HAP-1 (cell line): ENCODE results near the gene PUS3.
"Not testable (repeated sequence)": the region's sequence is repeated elsewhere in the genome, so short reads cannot be mapped to it uniquely, and the experiment has no call there.

ENCODE experiments used
- DNase-seq, 2 experiments: peaks; one replicate each; pipeline ENCODE4 v3.0.0-alpha.2; 2016 to 2020; ENCODE audit warnings: low spot score in 2 of 2
- H3K27me3 ChIP-seq: fragments of 250-450 bp; sonication (Bioruptor Pico); 2 replicates; pipeline ENCODE4 v1.5.1; 2020; ENCODE audit warnings: low read depth, mild to moderate bottlenecking, moderate library complexity
- H3K36me3 ChIP-seq: fragments of 250-450 bp; sonication (Bioruptor Pico); replicated peaks from 2 replicates; pipeline ENCODE4 v1.5.1; 2020; ENCODE audit warnings: mild to moderate bottlenecking
- H3K4me1 ChIP-seq: fragments of 250-450 bp; sonication (Bioruptor Pico); 2 replicates; pipeline ENCODE4 v1.5.1; 2020; ENCODE audit warnings: mild to moderate bottlenecking
- H3K4me3 ChIP-seq: fragments of 250-450 bp; sonication (Bioruptor Pico); 2 replicates; pipeline ENCODE4 v1.5.1; 2020; ENCODE audit warnings: mild to moderate bottlenecking, moderate library complexity
- H3K9me3 ChIP-seq: fragments of 250-450 bp; sonication (Bioruptor Pico); 2 replicates; pipeline ENCODE4 v1.5.1; 2020; ENCODE audit warnings: mild to moderate bottlenecking, moderate library complexity
- in situ Hi-C: fragments of 300-500 bp; cut with MboI; formaldehyde crosslinking; loops from 3 replicates; pipeline ENCODE4 v1.14.3; 2020; ENCODE audit warnings: low sequenced_read_pairs, inconsistent platforms, mixed read lengths

The PUS3 gene

GRCh38 chr11:125921042-125921441 is 18.0 kb upstream of the PUS3 start:
- H3K4me3 ChIP-seq = no peak overlapping the region

GRCh38 chr11:125918140-125918840 is 15.3 kb upstream of the PUS3 start:
- no peak for DNase-seq
- no peaks in the 10 kb centered on the region for H3K36me3 ChIP-seq
- H3K4me3 ChIP-seq = no peak overlapping the region
- no peaks in the 10 kb centered on the region for H3K9me3 ChIP-seq
- H3K4me1 ChIP-seq = no peaks in the 10 kb centered on the region
- H3K27me3 ChIP-seq = peaks cover 14% of the 10 kb centered on the region
- in situ Hi-C loops = no loop called here

More at GRCh38 chr11:125921042-125921441, 18.0 kb upstream of the PUS3 start:
- no peak for DNase-seq
- H3K27me3 ChIP-seq = peaks cover 11% of the 10 kb centered on the region
- no peaks in the 10 kb centered on the region for H3K9me3 ChIP-seq
- H3K36me3 ChIP-seq = no peaks in the 10 kb centered on the region
- in situ Hi-C loops = no loop called here
- no peaks in the 10 kb centered on the region for H3K4me1 ChIP-seq

GRCh38 chr11:125916683-125917347 is 13.8 kb upstream of the PUS3 start:
- H3K4me3 ChIP-seq = no peak overlapping the region
- H3K4me1 ChIP-seq = no peaks in the 10 kb centered on the region
- no peaks in the 10 kb centered on the region for H3K9me3 ChIP-seq
- H3K27me3 ChIP-seq = peaks cover 14% of the 10 kb centered on the region
- no peaks in the 10 kb centered on the region for H3K36me3 ChIP-seq
- DNase-seq = no peak
- in situ Hi-C loops = no loop called here

- in situ Hi-C loops, DNase-seq: not testable (repeated sequence)
Measured at GRCh38 chr11:125914601-125915000, 11.6 kb upstream of the PUS3 start.

GRCh38 chr11:125910226-125910849 is 7.3 kb upstream of the PUS3 start:
- no peaks in the 10 kb centered on the region; the same call in 1 of the 2 replicates for H3K27me3 ChIP-seq

More at GRCh38 chr11:125914601-125915000, 11.6 kb upstream of the PUS3 start:
- H3K4me1 ChIP-seq, H3K9me3 ChIP-seq, H3K36me3 ChIP-seq, H3K4me3 ChIP-seq: not testable (repeated sequence)
- H3K27me3 ChIP-seq = peaks cover 14% of the 10 kb centered on the region

GRCh38 chr11:125904678-125905077 is 1.7 kb upstream of the PUS3 start:
- Histone ChIP-seq H3K4me3 (no peak overlapping the region), H3K36me3 (peaks cover 11% of the 10 kb centered on the region), H3K9me3 (no peaks in the 10 kb centered on the region), H3K27me3 (peaks cover 5% of the 10 kb centered on the region), H3K4me1 (peaks cover 6% of the 10 kb centered on the region; the same call in 1 of the 2 replicates)
- no peak for DNase-seq
- in situ Hi-C loops = no loop called here

More at GRCh38 chr11:125910226-125910849, 7.3 kb upstream of the PUS3 start:
- in situ Hi-C loops = no loop called here
- Histone ChIP-seq H3K36me3 (no peaks in the 10 kb centered on the region), H3K4me3 (no peak overlapping the region), H3K9me3 (no peaks in the 10 kb centered on the region), H3K4me1 (no peaks in the 10 kb centered on the region)
- DNase-seq = no peak

GRCh38 chr11:125903711-125904659 is 979 bp upstream of the PUS3 start, which contains the start of gene DDX25:
DDX25 (plus strand) TSS chr11:125904508; CDS start chr11:125904518, 10 bp downstream.
- Histone ChIP-seq H3K36me3 (peaks cover 13% of the 10 kb centered on the region), H3K4me1 (peaks cover 6% of the 10 kb centered on the region; the same call in 1 of the 2 replicates), H3K4me3 (peak within 1 kb of the TSS; percentile 47), H3K27me3 (peaks cover 5% of the 10 kb centered on the region), H3K9me3 (no peaks in the 10 kb centered on the region)
- DNase-seq = peak; percentile 45 to 76
- in situ Hi-C loops = no loop called here

- H3K4me1 ChIP-seq = peaks cover 6% of the 10 kb centered on the region; the same call in 1 of the 2 replicates
- H3K27me3 ChIP-seq = peaks cover 5% of the 10 kb centered on the region
- no peak for DNase-seq
- in situ Hi-C loops = no loop called here
- peaks cover 19% of the 10 kb centered on the region for H3K36me3 ChIP-seq
- H3K9me3 ChIP-seq = no peaks in the 10 kb centered on the region
- H3K4me3 ChIP-seq = peak overlapping the region; percentile 47
Measured at GRCh38 chr11:125902277-125902926, 604 bp downstream of the PUS3 start.

- no peaks in the 10 kb centered on the region for H3K9me3 ChIP-seq
- in situ Hi-C loops = no loop called here
Measured at GRCh38 chr11:125901872-125902271, 1.1 kb downstream of the PUS3 start.

GRCh38 chr11:125892994-125893393 is 10.0 kb downstream of the PUS3 start:
- DNase-seq = no peak
- Histone ChIP-seq H3K4me3 (no peak overlapping the region), H3K27me3 (no peaks in the 10 kb centered on the region), H3K4me1 (peaks cover 4% of the 10 kb centered on the region; the same call in 1 of the 2 replicates), H3K9me3 (no peaks in the 10 kb centered on the region), H3K36me3 (peaks cover 35% of the 10 kb centered on the region)
- in situ Hi-C loops = loop anchor here (25.0 kb wide), 1 partner anchor 931 kb away; the partner anchor contains the start of gene CCDC15

More at GRCh38 chr11:125901872-125902271, 1.1 kb downstream of the PUS3 start:
- Histone ChIP-seq H3K4me3 (no peak overlapping the region; the same call in 1 of the 2 replicates), H3K4me1 (peaks cover 6% of the 10 kb centered on the region; the same call in 1 of the 2 replicates), H3K27me3 (peaks cover 5% of the 10 kb centered on the region), H3K36me3 (peaks cover 19% of the 10 kb centered on the region)
- no peak for DNase-seq

- DNase-seq = no peak
- Histone ChIP-seq H3K4me3 (no peak overlapping the region), H3K27me3 (no peaks in the 10 kb centered on the region), H3K9me3 (no peaks in the 10 kb centered on the region), H3K36me3 (peaks cover 31% of the 10 kb centered on the region), H3K4me1 (peaks cover 7% of the 10 kb centered on the region)
- in situ Hi-C loops = loop anchor here (25.0 kb wide), 1 partner anchor 930 kb away; the partner anchor contains the start of gene CCDC15
Measured at GRCh38 chr11:125892071-125892470, 10.9 kb downstream of the PUS3 start.

- Histone ChIP-seq H3K9me3 (0 out of 2 replicates have a peak, but pooled peaks cover 2% of the 10 kb centered on the region), H3K27me3 (no peaks in the 10 kb centered on the region), H3K36me3 (peaks cover 22% of the 10 kb centered on the region), H3K4me1 (peaks cover 7% of the 10 kb centered on the region), H3K4me3 (no peak overlapping the region)
- no peak for DNase-seq
- in situ Hi-C loops = loop anchor here (25.0 kb wide), 1 partner anchor 928 kb away; the partner anchor contains the start of gene CCDC15
Measured at GRCh38 chr11:125890447-125891100, 12.4 kb downstream of the PUS3 start.
